HFFc6 (cell line): ENCODE measurements around the gene GARIN3. TPM values are rescaled to one million over a fixed set of nuclear protein-coding genes. Genes with fewer than 3 reads are reported as not detected.

Source experiments
- DNase-seq: peaks from one replicate; pipeline ENCODE4 v3.0.0-alpha.2; 2018
- H3K27ac Mint-ChIP-seq: 2 replicates; pipeline ENCODE4 v1.8.0; 2020; ENCODE audit warnings: mild to moderate bottlenecking, mixed read lengths
- H3K27me3 Mint-ChIP-seq: 2 replicates; pipeline ENCODE4 v1.8.0; 2021; ENCODE audit warnings: mild to moderate bottlenecking, moderate library complexity, mixed read lengths; ENCODE audit not compliant: insufficient read depth
- H3K36me3 Mint-ChIP-seq: 2 replicates; pipeline ENCODE4 v1.8.0; 2021; ENCODE audit warnings: low read depth, mixed read lengths
- H3K4me1 Mint-ChIP-seq: 2 replicates; pipeline ENCODE4 v1.8.0; 2020; ENCODE audit warnings: low read depth, mixed read lengths
- H3K4me3 Mint-ChIP-seq: 2 replicates; pipeline ENCODE4 v1.8.0; 2020; ENCODE audit warnings: mild to moderate bottlenecking, moderate library complexity, mixed read lengths
- H3K9me3 Mint-ChIP-seq: 2 replicates; pipeline ENCODE4 v1.8.0; 2020; ENCODE audit warnings: mild to moderate bottlenecking, mixed read lengths
- long read RNA-seq: library from polyadenylated mRNA; unstranded; transcript quantifications from one replicate; pipeline ENCODE4 v2.0.0, GENCODE V29; 2019
- total RNA-seq, 6 experiments: library from RNA; stranded (reverse); fragmentation: NEBNext Ultra II Directional; extraction: Animal tissue kit (Norgen Biotek cat#: 25700); gene quantifications; 2 replicates in 1 of 6; 3 replicates in 5 of 6; pipeline ENCODE4 v1.2.3, GENCODE V29; 2021
- TF ChIP-seq, protein P1 (sequence below): fragments of 200-600 bp; sonication (generic); IDR thresholded peaks from 2 replicates; pipeline ENCODE4 v1.5.0; 2021; ENCODE audit warnings: antibody characterized with exemption, mild to moderate bottlenecking

Gene GARIN3
- not detected for total RNA-seq
- long read RNA-seq, result 0 reads

DNA sequence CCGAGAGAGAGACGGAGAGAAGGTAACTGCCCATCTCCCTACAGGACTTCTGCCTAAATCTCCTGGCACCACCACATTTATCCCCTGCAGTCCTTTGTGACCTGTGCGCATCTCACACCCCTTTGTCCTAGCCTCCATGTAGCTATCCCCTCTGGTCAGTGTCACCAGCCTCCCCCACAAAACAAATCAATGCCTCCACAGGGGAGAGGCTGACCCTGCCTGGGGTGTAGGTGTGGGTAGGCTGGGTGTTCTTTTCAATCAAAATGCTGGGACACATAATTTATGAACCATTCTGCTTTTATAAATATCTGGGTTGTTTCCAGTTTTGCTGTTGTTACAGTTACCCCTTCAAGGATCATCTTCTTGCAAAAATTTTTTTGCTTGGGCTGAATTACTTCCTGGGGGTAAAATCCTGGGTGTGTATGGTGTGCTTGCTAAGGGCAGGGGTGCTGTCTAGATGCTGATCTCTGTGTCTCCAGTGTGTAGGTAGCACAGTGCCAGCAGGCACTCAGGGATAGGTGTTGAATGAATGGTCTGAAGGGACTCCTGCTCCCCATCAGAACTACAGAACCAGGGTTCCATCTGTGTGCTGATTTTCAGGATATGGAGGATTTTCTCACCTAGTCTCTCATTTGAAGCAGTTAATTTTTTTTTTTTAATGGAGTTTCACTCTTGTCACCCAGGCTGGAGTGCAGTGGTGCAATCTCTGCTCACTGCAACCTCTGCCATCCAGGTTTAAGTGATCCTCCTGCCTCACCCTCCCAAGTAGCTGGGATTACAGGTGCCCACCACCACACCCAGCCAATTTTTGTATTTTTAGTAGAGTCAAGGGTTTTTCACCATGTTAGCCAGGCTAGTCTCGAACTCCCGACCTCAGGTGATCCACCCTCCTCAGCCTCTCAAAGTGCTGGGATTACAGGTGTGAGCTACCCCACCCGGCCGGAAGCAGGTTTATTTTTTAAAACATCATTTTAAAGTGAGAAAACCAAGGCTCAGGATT is at the start of gene GARIN3:
TSS of gene GARIN3 (minus strand) at position 51 of the 1,000 bp plus-strand sequence. CDS start 96 bp downstream, outside the sequence.
- no peak within 1 kb of the TSS for H3K27ac Mint-ChIP-seq
- H3K9me3 Mint-ChIP-seq, result no peaks in the 10 kb centered on the region
- TF ChIP-seq, protein P1, sequence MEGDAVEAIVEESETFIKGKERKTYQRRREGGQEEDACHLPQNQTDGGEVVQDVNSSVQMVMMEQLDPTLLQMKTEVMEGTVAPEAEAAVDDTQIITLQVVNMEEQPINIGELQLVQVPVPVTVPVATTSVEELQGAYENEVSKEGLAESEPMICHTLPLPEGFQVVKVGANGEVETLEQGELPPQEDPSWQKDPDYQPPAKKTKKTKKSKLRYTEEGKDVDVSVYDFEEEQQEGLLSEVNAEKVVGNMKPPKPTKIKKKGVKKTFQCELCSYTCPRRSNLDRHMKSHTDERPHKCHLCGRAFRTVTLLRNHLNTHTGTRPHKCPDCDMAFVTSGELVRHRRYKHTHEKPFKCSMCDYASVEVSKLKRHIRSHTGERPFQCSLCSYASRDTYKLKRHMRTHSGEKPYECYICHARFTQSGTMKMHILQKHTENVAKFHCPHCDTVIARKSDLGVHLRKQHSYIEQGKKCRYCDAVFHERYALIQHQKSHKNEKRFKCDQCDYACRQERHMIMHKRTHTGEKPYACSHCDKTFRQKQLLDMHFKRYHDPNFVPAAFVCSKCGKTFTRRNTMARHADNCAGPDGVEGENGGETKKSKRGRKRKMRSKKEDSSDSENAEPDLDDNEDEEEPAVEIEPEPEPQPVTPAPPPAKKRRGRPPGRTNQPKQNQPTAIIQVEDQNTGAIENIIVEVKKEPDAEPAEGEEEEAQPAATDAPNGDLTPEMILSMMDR, result no peak
- peaks cover 7% of the 10 kb centered on the region for H3K4me1 Mint-ChIP-seq
- DNase-seq, result no peak
- H3K27me3 Mint-ChIP-seq, result peaks cover 37% of the 10 kb centered on the region
- no peak within 1 kb of the TSS for H3K4me3 Mint-ChIP-seq
- no peaks in the 10 kb centered on the region for H3K36me3 Mint-ChIP-seq

DNA sequence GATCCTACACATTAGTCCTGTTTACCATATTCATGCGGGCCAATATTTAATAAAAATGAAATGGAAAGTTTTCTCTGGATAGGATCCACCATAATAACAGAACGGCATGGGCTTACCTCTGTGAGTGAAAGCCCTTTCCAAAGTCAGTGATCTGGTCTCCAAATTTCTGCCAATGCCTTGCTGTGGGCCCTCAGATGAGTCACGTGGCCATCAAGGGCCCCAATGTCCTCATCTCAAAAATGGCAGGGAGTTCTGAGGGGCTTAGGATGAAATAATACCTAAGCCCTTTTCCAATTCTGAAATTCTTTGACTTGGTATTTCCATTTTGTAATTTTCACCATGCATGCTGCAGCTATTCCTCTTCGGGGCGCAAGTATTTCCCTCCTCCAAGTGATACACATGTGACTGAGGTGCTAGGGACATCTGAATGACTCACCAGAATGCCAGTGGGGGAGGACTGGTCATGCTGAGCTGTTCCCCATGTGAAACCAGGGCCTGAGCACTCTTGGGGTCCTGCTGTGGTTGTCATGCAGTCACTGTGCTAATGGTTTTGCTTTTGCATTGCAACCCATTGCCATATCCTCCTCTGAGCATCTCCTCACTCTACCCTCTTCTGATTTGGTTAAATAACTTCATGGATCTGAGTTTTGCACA is 49.6 kb upstream of the GARIN3 start:
- H3K9me3 Mint-ChIP-seq, result no peaks in the 10 kb centered on the region
- DNase-seq, result no peak
- no peaks in the 10 kb centered on the region for H3K4me1 Mint-ChIP-seq
- H3K4me3 Mint-ChIP-seq, result no peak overlapping the region
- TF ChIP-seq, protein P1, result no peak
- H3K27ac Mint-ChIP-seq, result no peak overlapping the region
- no peaks in the 10 kb centered on the region for H3K36me3 Mint-ChIP-seq
- H3K27me3 Mint-ChIP-seq, result peaks cover 19% of the 10 kb centered on the region

DNA sequence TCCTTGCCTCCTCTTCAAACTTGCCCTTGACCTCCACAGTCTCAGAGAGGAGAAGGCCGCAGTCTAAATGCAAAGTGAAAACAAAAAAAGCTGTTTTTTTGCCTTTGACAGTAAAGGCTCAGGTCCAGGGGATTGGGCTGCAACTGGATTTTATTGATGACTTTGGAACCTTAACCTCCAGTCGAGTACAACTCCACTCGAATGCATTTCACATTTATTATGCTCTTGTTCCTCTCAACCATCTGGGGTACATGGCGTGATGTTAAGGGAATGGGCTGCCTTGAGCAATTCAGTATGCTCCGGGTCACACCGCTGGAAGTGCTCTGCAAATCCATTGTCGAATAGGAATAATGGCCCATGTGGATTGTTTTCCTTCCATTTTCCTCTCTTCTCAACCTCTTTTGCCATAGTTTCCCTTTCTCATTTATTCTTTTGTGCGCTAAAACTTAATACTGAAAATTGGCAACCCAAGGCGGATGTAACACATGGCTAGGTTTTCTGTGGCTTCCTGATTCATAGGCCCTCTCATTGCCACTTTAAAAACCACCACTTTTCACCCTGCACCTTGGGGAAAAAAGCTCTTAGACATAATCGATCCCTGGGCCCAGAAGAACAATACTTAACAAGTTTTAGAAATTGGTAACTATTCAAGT is 48.9 kb upstream of the GARIN3 start:
- no peaks in the 10 kb centered on the region for H3K36me3 Mint-ChIP-seq
- DNase-seq, result no peak
- H3K9me3 Mint-ChIP-seq, result no peaks in the 10 kb centered on the region
- H3K4me3 Mint-ChIP-seq, result no peak overlapping the region
- TF ChIP-seq, protein P1, result no peak
- peaks cover 19% of the 10 kb centered on the region for H3K27me3 Mint-ChIP-seq
- H3K4me1 Mint-ChIP-seq, result no peaks in the 10 kb centered on the region
- H3K27ac Mint-ChIP-seq, result no peak overlapping the region

DNA sequence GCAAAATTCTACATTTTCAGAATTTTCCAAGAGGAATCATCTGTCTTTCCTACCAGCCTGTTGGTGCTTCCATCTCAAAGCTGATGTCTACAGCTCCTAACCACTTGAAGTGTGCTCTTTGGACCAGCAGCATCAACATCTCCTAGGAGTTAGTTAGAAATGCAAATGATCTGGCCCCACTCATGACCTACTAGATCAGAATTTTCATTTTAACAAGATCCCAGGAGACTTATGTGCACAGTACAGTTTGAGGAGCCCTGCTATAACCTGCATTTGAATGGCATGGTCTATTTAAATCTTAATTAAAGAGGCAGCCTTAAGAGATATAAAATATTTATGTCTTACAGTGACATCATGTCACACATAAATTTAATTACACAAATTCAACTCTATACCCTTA is 48.4 kb upstream of the GARIN3 start:
- Mint-ChIP-seq H3K36me3 (no peaks in the 10 kb centered on the region), H3K4me1 (no peaks in the 10 kb centered on the region), H3K27me3 (peaks cover 15% of the 10 kb centered on the region), H3K27ac (no peak overlapping the region), H3K9me3 (no peaks in the 10 kb centered on the region), H3K4me3 (no peak overlapping the region)
- TF ChIP-seq, protein P1, result no peak
- no peak for DNase-seq

DNA sequence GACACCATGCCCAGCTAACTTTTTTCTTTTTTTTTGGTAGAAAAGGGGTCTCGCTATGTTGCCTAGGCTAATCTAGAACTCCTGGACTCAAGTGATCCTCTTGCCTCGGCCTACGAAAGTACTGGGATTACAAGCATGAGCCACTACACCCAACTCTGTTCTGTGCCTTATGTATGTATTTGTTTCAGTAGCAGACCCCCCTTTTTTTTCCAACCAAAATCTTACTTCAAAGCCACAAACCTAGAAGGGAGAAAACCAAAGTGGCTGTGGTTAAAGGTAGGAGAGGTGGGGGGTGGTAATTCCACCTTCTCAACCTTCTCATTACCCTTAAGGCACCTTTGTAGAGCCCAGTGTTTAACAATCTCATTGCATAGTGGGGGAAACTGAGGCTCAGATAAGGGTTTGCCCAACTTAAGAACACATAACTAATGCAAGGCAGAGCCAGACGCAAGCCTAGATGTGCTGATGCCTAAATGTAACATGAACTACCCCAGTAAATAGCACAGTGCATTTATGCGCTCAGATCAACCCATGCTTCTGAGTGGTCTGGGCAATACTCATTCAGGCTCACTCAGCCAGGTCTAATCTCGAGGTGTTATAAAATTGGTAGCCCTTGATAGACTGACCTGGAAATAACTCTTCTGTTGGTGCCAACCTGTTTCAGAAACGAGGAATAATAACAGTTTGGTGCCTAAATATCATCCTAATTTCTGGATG is 47.6 kb upstream of the GARIN3 start:
- Mint-ChIP-seq H3K4me3 (no peak overlapping the region), H3K4me1 (no peaks in the 10 kb centered on the region), H3K27me3 (peaks cover 15% of the 10 kb centered on the region), H3K36me3 (no peaks in the 10 kb centered on the region), H3K27ac (no peak overlapping the region), H3K9me3 (no peaks in the 10 kb centered on the region)
- no peak for DNase-seq
- TF ChIP-seq, protein P1, result no peak
